B cell (primary cell): ENCODE results near the gene TEDC2. TPM values are rescaled to one million over a fixed set of nuclear protein-coding genes. Genes with fewer than 3 reads are reported as not detected.

Source experiments
- ATAC-seq: fragments of 200-7000 bp; cut with Tn5 transposase; one replicate; pipeline ENCODE4 v1.10.0; 2021; ENCODE audit warnings: low read depth, mild to moderate bottlenecking, moderate number of reproducible peaks, moderate library complexity
- CTCF ChIA-PET: fragments of 350-600 bp; sonication (Branson Sonifier 250); formaldehyde crosslinking; loops from one replicate; lab custom pipeline; 2021; ENCODE audit warnings: antibody characterized with exemption, inconsistent platforms; lab: Charles Lee
- POLR2A ChIA-PET: fragments of 350-600 bp; sonication (Branson Sonifier 250); formaldehyde crosslinking; loops from one replicate; lab custom pipeline; 2021; ENCODE audit warnings: antibody characterized with exemption; lab: Charles Lee
- DNase-seq: peaks from one replicate; pipeline ENCODE4 v3.0.0; 2013
- H2AFZ ChIP-seq: 2 replicates; pipeline ENCODE4 v1.6.1; 2012; ENCODE audit warnings: mild to moderate bottlenecking, low read depth, low read length; ENCODE audit not compliant: insufficient read depth, poor library complexity, severe bottlenecking
- H3K27ac ChIP-seq, 2 donors: 1 replicate in 1 of 2; 2 replicates in 1 of 2; pipeline ENCODE4 v1.5.1; 2012 to 2013; ENCODE audit warnings: low read length in 2 of 2, mild to moderate bottlenecking in 2 of 2, moderate library complexity in 1 of 2
- H3K27me3 ChIP-seq, 4 experiments: fragments of 200-600 bp in 1 of 4; sonication (generic) in 1 of 4; replicated peaks in 1 of 4; 1 replicate in 2 of 4; 2 replicates in 2 of 4; pipeline versions ENCODE4 v1.6.1 to v1.7.0; 2013 to 2016; ENCODE audit warnings: low read length in 3 of 4, mild to moderate bottlenecking in 2 of 4, mixed read lengths in 1 of 4, moderate library complexity in 1 of 4; ENCODE audit not compliant: insufficient read depth in 4 of 4, control insufficient read depth in 3 of 4; ENCODE audit errors: control extremely low read depth in 1 of 4
- H3K36me3 ChIP-seq, 2 experiments: replicated peaks in 1 of 2; 1 replicate in 1 of 2; 2 replicates in 1 of 2; pipeline versions ENCODE4 v1.6.1 to v1.7.1; 2013; ENCODE audit warnings: low read length in 1 of 2; ENCODE audit not compliant: insufficient read depth in 2 of 2, control insufficient read depth in 1 of 2; ENCODE audit errors: control extremely low read depth in 1 of 2, extremely low read depth in 1 of 2
- H3K4me1 ChIP-seq, 2 donors: fragments of 200-600 bp in 1 of 2; sonication (generic) in 1 of 2; 1 replicate in 1 of 2; 2 replicates in 1 of 2; pipeline versions ENCODE4 v1.5.1 to v1.6.1; 2013 to 2017; ENCODE audit warnings: low read length in 2 of 2; ENCODE audit not compliant: control insufficient read depth in 2 of 2, insufficient read depth in 2 of 2
- H3K4me2 ChIP-seq: replicated peaks from 2 replicates; pipeline ENCODE3; 2012; ENCODE audit warnings: mild to moderate bottlenecking, low read depth, low read length; ENCODE audit not compliant: poor library complexity, severe bottlenecking
- H3K4me3 ChIP-seq, 5 experiments: fragments of 200-600 bp in 1 of 5; sonication (generic) in 1 of 5; 1 replicate in 3 of 5; 2 replicates in 2 of 5; pipeline versions ENCODE4 v1.5.1 to v1.7.0; 2011 to 2016; ENCODE audit warnings: low read length in 4 of 5, mild to moderate bottlenecking in 4 of 5, low read depth in 2 of 5, control low read depth in 1 of 5, moderate library complexity in 1 of 5; ENCODE audit not compliant: insufficient read depth in 1 of 5; ENCODE audit errors: control extremely low read depth in 1 of 5, extremely low read depth in 1 of 5
- H3K79me2 ChIP-seq: fragments of 200-600 bp; sonication (generic); one replicate; pipeline ENCODE4 v1.6.0; 2016; ENCODE audit warnings: low read length; ENCODE audit not compliant: control insufficient read depth, insufficient read depth
- H3K9ac ChIP-seq: fragments of 200-600 bp; sonication (generic); 2 replicates; pipeline ENCODE4 v1.6.1; 2017; ENCODE audit warnings: mild to moderate bottlenecking, low read length, moderate library complexity
- H3K9me3 ChIP-seq, 3 donors: one replicate each; pipeline versions ENCODE4 v1.6.1 to v1.7.1; 2013; ENCODE audit warnings: low read length in 2 of 3; ENCODE audit not compliant: control insufficient read depth in 2 of 3, insufficient read depth in 1 of 3; ENCODE audit errors: control extremely low read depth in 1 of 3
- H4K20me1 ChIP-seq: 2 replicates; pipeline ENCODE4 v1.6.0; 2012; ENCODE audit warnings: mild to moderate bottlenecking, low read length; ENCODE audit not compliant: insufficient read depth, control insufficient read depth, poor library complexity, severe bottlenecking
- H3K27ac Mint-ChIP-seq: one replicate; pipeline ENCODE4 v1.8.0; 2021; ENCODE audit warnings: mixed read lengths
- H3K27me3 Mint-ChIP-seq: one replicate; pipeline ENCODE4 v1.8.0; 2021; ENCODE audit warnings: mixed read lengths
- H3K4me1 Mint-ChIP-seq: one replicate; pipeline ENCODE4 v1.8.0; 2021; ENCODE audit warnings: mixed read lengths
- H3K4me3 Mint-ChIP-seq: one replicate; pipeline ENCODE4 v1.8.0; 2021; ENCODE audit warnings: mixed read lengths
- H3K9me3 Mint-ChIP-seq: one replicate; pipeline ENCODE4 v1.8.0; 2022; ENCODE audit warnings: mixed read lengths; ENCODE audit not compliant: insufficient read depth
- CTCF ChIP-seq: fragments of 200-600 bp; IDR thresholded peaks from one replicate; pipeline ENCODE4 v1.8.0; 2022; ENCODE audit warnings: antibody characterized with exemption, mild to moderate bottlenecking
- EZH2 ChIP-seq: IDR thresholded peaks from 2 replicates; pipeline ENCODE4 v1.6.1; 2012; ENCODE audit warnings: borderline replicate concordance, low read depth, mild to moderate bottlenecking, moderate library complexity, low read length; ENCODE audit not compliant: insufficient read depth, poor library complexity, severe bottlenecking
- WGBS: methylation state at CpG from one replicate; pipeline ENCODE4 v1.1.5; 2013; ENCODE audit warnings: missing lambda C conversion rate; ENCODE audit not compliant: insufficient coverage; 5-methylcytosine and 5-hydroxymethylcytosine counted together
- intact Hi-C: fragments of 100-400 bp; cut with micrococcal nuclease; formaldehyde crosslinking; loops from one replicate; pipeline ENCODE4 v1.10.0; 2022
- polyA plus RNA-seq: library from polyadenylated mRNA; depleted of rRNA; stranded (reverse); fragments of >200 nt; gene quantifications from 2 replicates; pipeline ENCODE4 v1.2.3, GENCODE V29; 2012
- total RNA-seq, 2 donors: library from RNA; stranded (reverse); fragments of 120-200 nt in 1 of 2; gene quantifications; 1 replicate in 1 of 2; 2 replicates in 1 of 2; pipeline versions ENCODE4 v1.2.3 to v1.2.4, GENCODE V29; 2013 to 2022

The TEDC2 gene
- total and polyA plus RNA-seq, 2 donors (not counting 1 experiment from before 2014, with no cell fraction given) = 1.1 to 2.9 TPM

GRCh38 chr16:2486645-2487516 lies 27.0 kb downstream of the TEDC2 start:
- Mint-ChIP-seq H3K4me3 (peak overlapping the region; percentile 78), H3K27ac (peak overlapping the region; percentile 90), H3K9me3 (no peaks in the 10 kb centered on the region), H3K27me3 (no peaks in the 10 kb centered on the region), H3K4me1 (peaks cover 19% of the 10 kb centered on the region)
- Histone ChIP-seq H3K4me3 (peak overlapping the region in 2 of 5 experiments; percentile 3 to 19), H3K4me1 (peaks cover 24 to 26% of the 10 kb centered on the region in 2 donors), H3K9ac (peak overlapping the region; percentile 29), H3K9me3 (no peaks in the 10 kb centered on the region), H3K27ac (peak overlapping the region; percentile 53 to 64), H2AFZ (peak overlapping the region; percentile 68), H3K27me3 (no peaks in the 10 kb centered on the region), H3K36me3 (peaks cover 0 to 3% of the 10 kb centered on the region in 2 experiments), H3K4me2 (peak overlapping the region; percentile 75), H4K20me1 (no peaks in the 10 kb centered on the region), H3K79me2 (peaks cover 63% of the 10 kb centered on the region)
- TF ChIP-seq CTCF (peak; percentile 59), EZH2 (no peak)
- DNase-seq = peak; percentile 93
- ChIA-PET POLR2A (interaction anchor here (0.5 to 1.3 kb wide), 6 partner anchors 45 to 333 kb away, joined by 3 to 9 read pairs (median 3); partner anchors contain the start of gene CCNF), CTCF (interaction anchor here (0.5 to 4.8 kb wide), 18 partner anchors 10 to 346 kb away, joined by 3 to 31 read pairs (median 4); partner anchors contain the start of genes ABCA3, CCNF, ECI1 and NTN3)
- 29% methylated on average over 27 of the region's 29 CpGs for WGBS
- intact Hi-C loops = loop anchor here (1.0 kb wide), 5 partner anchors 12 to 292 kb away; partner anchors contain the start of genes ATP6V0C, CCNF, TBC1D24 and TEDC2
- ATAC-seq = peak; percentile 96
